Measurements from ENCODE around the gene SOCS6. TPM values are rescaled to one million over a fixed set of nuclear protein-coding genes. Genes with fewer than 3 reads are reported as not detected.

The SOCS6 gene
- total RNA-seq, 2 experiments from 2014 or later = 0.92 to 0.97 TPM

GRCh38 chr18:70372450-70373041 lies 83.7 kb downstream of the SOCS6 start:
- Mint-ChIP-seq H3K27me3 (ENCODE audit: low read depth) (no peaks in the 10 kb centered on the region), H3K4me1 (ENCODE audit: low read depth) (no peaks in the 10 kb centered on the region), H3K27ac (no peak overlapping the region), H3K4me3 (no peak overlapping the region), H3K36me3 (ENCODE audit: low read depth) (no peaks in the 10 kb centered on the region), H3K9me3 (ENCODE audit: insufficient read depth) (no peaks in the 10 kb centered on the region)
- ATAC-seq (no peak), DNase-seq (no peak)
- CTCF ChIA-PET = interaction anchor here (1.0 kb wide), 1 partner anchor 28 kb away, joined by 3 read pairs; no protein-coding TSS in a partner anchor
- POLR2A ChIA-PET = no interaction called here

- POLR2A ChIA-PET = no interaction called here
- Mint-ChIP-seq H3K4me1 (ENCODE audit: low read depth) (no peaks in the 10 kb centered on the region), H3K4me3 (no peak overlapping the region), H3K9me3 (ENCODE audit: insufficient read depth) (no peaks in the 10 kb centered on the region), H3K27ac (no peak overlapping the region), H3K36me3 (ENCODE audit: low read depth) (no peaks in the 10 kb centered on the region), H3K27me3 (ENCODE audit: low read depth) (no peaks in the 10 kb centered on the region)
- no peak for ATAC-seq
- CTCF ChIA-PET = interaction anchor here (1.0 kb wide), 1 partner anchor 28 kb away, joined by 3 read pairs; no protein-coding TSS in a partner anchor
- no peak for DNase-seq
Measured at GRCh38 chr18:70373042-70373519, 84.2 kb downstream of the SOCS6 start.

GRCh38 chr18:70374154-70374553 lies 85.3 kb downstream of the SOCS6 start:
- Mint-ChIP-seq H3K9me3 (ENCODE audit: insufficient read depth) (no peaks in the 10 kb centered on the region), H3K27ac (no peak overlapping the region), H3K27me3 (ENCODE audit: low read depth) (no peaks in the 10 kb centered on the region), H3K4me3 (no peak overlapping the region), H3K4me1 (ENCODE audit: low read depth) (no peaks in the 10 kb centered on the region), H3K36me3 (ENCODE audit: low read depth) (no peaks in the 10 kb centered on the region)
- ChIA-PET CTCF (no interaction called here), POLR2A (no interaction called here)
- ATAC-seq = no peak
- no peak for DNase-seq

GRCh38 chr18:70376137-70376913 lies 87.5 kb downstream of the SOCS6 start:
- Mint-ChIP-seq H3K9me3 (ENCODE audit: insufficient read depth) (no peaks in the 10 kb centered on the region), H3K4me1 (ENCODE audit: low read depth) (no peaks in the 10 kb centered on the region), H3K27ac (no peak overlapping the region), H3K27me3 (ENCODE audit: low read depth) (no peaks in the 10 kb centered on the region), H3K36me3 (ENCODE audit: low read depth) (no peaks in the 10 kb centered on the region), H3K4me3 (no peak overlapping the region)
- no peak for DNase-seq
- ChIA-PET CTCF (no interaction called here), POLR2A (no interaction called here)
- ATAC-seq = no peak

GRCh38 chr18:70376914-70377258 lies 88.0 kb downstream of the SOCS6 start:
- ChIA-PET CTCF (no interaction called here), POLR2A (no interaction called here)
- no peak overlapping the region for H3K4me3 Mint-ChIP-seq
- H3K27me3 Mint-ChIP-seq (ENCODE audit: low read depth) = no peaks in the 10 kb centered on the region
- no peak overlapping the region for H3K27ac Mint-ChIP-seq
- ATAC-seq (no peak), DNase-seq (no peak)
- H3K9me3 Mint-ChIP-seq (ENCODE audit: insufficient read depth) = no peaks in the 10 kb centered on the region
- no peaks in the 10 kb centered on the region for H3K4me1 Mint-ChIP-seq (ENCODE audit: low read depth)
- no peaks in the 10 kb centered on the region for H3K36me3 Mint-ChIP-seq (ENCODE audit: low read depth)

GRCh38 chr18:70377317-70377799 lies 88.5 kb downstream of the SOCS6 start:
- DNase-seq (no peak), ATAC-seq (no peak)
- Mint-ChIP-seq H3K9me3 (ENCODE audit: insufficient read depth) (no peaks in the 10 kb centered on the region), H3K27ac (no peak overlapping the region), H3K36me3 (ENCODE audit: low read depth) (no peaks in the 10 kb centered on the region), H3K27me3 (ENCODE audit: low read depth) (no peaks in the 10 kb centered on the region), H3K4me3 (no peak overlapping the region), H3K4me1 (ENCODE audit: low read depth) (no peaks in the 10 kb centered on the region)
- POLR2A ChIA-PET = no interaction called here
- CTCF ChIA-PET = no interaction called here

GRCh38 chr18:70377857-70378701 lies 89.2 kb downstream of the SOCS6 start:
- no peaks in the 10 kb centered on the region for H3K9me3 Mint-ChIP-seq (ENCODE audit: insufficient read depth)
- H3K36me3 Mint-ChIP-seq (ENCODE audit: low read depth) = no peaks in the 10 kb centered on the region
- DNase-seq = no peak
- H3K27me3 Mint-ChIP-seq (ENCODE audit: low read depth) = no peaks in the 10 kb centered on the region
- no peak overlapping the region for H3K4me3 Mint-ChIP-seq
- H3K4me1 Mint-ChIP-seq (ENCODE audit: low read depth) = no peaks in the 10 kb centered on the region
- ATAC-seq = no peak
- CTCF ChIA-PET = no interaction called here
- POLR2A ChIA-PET = no interaction called here
- H3K27ac Mint-ChIP-seq = no peak overlapping the region

Other genes starting within 250 kb of the SOCS6 start
- 10 to 100 TPM; 30.1 to 30.8 TPM for gene RTTN, start 83.4 kb upstream of the SOCS6 start, total RNA-seq